Measurements from ENCODE around the gene BIRC2. TPM values are rescaled to one million over a fixed set of nuclear protein-coding genes. Genes with fewer than 3 reads are reported as not detected.

BIRC2 gene
- total RNA-seq, 2 donors from 2014 or later: 45.4 to 55.3 TPM

GRCh38 chr11:102385085-102386007, 38.3 kb downstream of the BIRC2 start:
- peak overlapping the region; percentile 1 for H3K4me3 Mint-ChIP-seq
- 95% methylated on average over 4 of the region's 5 CpGs; no CpG with 5 or more reads in 1 of the 2 experiments for WGBS, 2 experiments (ENCODE audit: insufficient coverage in 1 of 2, insufficient read length in 1 of 2)

DNA sequence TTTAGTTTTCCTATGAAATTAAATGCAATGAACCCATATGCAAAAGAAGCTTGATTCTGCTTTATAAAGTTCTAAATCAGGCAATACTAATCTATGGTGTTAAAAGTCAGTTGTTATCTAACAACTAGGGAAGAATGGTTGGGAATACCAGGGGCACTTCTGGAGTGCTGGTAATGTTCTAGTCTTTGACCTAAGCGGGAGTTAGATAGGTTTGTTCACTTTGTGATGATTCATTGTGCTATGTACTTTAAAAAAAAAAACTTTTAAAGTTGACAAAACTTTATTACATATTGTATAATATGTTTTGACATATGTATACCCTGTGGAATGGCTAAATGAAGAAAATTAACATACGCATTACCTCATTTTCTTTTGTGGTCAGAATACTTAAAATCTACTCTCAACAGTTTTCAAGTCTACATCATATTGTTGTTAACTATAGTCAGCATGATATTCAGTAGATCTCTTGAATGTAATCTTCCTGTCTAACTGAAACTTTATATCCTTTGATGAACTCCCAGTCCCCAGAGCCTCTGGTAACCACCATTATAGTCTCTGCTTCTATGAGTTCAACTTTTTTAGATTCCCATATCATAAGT, 39.2 kb downstream of the BIRC2 start:
- Mint-ChIP-seq H3K27ac (no peak overlapping the region), H3K36me3 (ENCODE audit: low read depth) (peaks cover 46% of the 10 kb centered on the region)
- 100% methylated on average over 1 of the region's 2 CpGs; no CpG with 5 or more reads in 1 of the 2 experiments for WGBS, 2 experiments (ENCODE audit: insufficient coverage in 1 of 2, insufficient read length in 1 of 2)

More at GRCh38 chr11:102385085-102386007, 38.3 kb downstream of the BIRC2 start:
- H3K27ac ChIP-seq (ENCODE audit: low read depth, low read length): no peak overlapping the region
- Mint-ChIP-seq H3K4me1 (peaks cover 57% of the 10 kb centered on the region), H3K27ac (peak overlapping the region; percentile 82), H3K9me3 (no peaks in the 10 kb centered on the region), H3K36me3 (ENCODE audit: low read depth) (peaks cover 50% of the 10 kb centered on the region), H3K27me3 (ENCODE audit: insufficient read depth) (no peaks in the 10 kb centered on the region)
- TF ChIP-seq, protein P1, sequence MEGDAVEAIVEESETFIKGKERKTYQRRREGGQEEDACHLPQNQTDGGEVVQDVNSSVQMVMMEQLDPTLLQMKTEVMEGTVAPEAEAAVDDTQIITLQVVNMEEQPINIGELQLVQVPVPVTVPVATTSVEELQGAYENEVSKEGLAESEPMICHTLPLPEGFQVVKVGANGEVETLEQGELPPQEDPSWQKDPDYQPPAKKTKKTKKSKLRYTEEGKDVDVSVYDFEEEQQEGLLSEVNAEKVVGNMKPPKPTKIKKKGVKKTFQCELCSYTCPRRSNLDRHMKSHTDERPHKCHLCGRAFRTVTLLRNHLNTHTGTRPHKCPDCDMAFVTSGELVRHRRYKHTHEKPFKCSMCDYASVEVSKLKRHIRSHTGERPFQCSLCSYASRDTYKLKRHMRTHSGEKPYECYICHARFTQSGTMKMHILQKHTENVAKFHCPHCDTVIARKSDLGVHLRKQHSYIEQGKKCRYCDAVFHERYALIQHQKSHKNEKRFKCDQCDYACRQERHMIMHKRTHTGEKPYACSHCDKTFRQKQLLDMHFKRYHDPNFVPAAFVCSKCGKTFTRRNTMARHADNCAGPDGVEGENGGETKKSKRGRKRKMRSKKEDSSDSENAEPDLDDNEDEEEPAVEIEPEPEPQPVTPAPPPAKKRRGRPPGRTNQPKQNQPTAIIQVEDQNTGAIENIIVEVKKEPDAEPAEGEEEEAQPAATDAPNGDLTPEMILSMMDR (conservative IDR thresholded peaks at IDR 0.05): no peak
- H3K4me1 ChIP-seq (ENCODE audit: control insufficient read depth, insufficient read depth, low read length): peaks cover 12% of the 10 kb centered on the region
- peaks cover 10% of the 10 kb centered on the region for H3K9me3 ChIP-seq (ENCODE audit: control insufficient read depth, low read length)
- H3K4me3 ChIP-seq (ENCODE audit: low read length): peak overlapping the region; percentile 26
- no peak for DNase-seq
- peak overlapping the region; percentile 31 for H3K9ac ChIP-seq (ENCODE audit: extremely low read depth, low read length, poor library complexity, severe bottlenecking)
- H3K27me3 ChIP-seq (ENCODE audit: control insufficient read depth, insufficient read depth, low read length, poor library complexity, severe bottlenecking): no peaks in the 10 kb centered on the region
- peaks cover 56% of the 10 kb centered on the region for H3K36me3 ChIP-seq (ENCODE audit: control insufficient read depth, insufficient read depth, low read length)

More for the DNA sequence above, 39.2 kb downstream of the BIRC2 start:
- Histone ChIP-seq H3K4me1 (ENCODE audit: control insufficient read depth, insufficient read depth, low read length) (peaks cover 13% of the 10 kb centered on the region), H3K9ac (ENCODE audit: extremely low read depth, low read length, poor library complexity, severe bottlenecking) (no peak overlapping the region), H3K4me3 (ENCODE audit: low read length) (no peak overlapping the region), H3K36me3 (ENCODE audit: control insufficient read depth, insufficient read depth, low read length) (peaks cover 57% of the 10 kb centered on the region), H3K27ac (ENCODE audit: low read depth, low read length) (no peak overlapping the region), H3K27me3 (ENCODE audit: control insufficient read depth, insufficient read depth, low read length, poor library complexity, severe bottlenecking) (no peaks in the 10 kb centered on the region), H3K9me3 (ENCODE audit: control insufficient read depth, low read length) (peaks cover 10% of the 10 kb centered on the region)
- H3K9me3 Mint-ChIP-seq: no peaks in the 10 kb centered on the region
- peaks cover 55% of the 10 kb centered on the region for H3K4me1 Mint-ChIP-seq
- TF ChIP-seq, protein P1 (conservative IDR thresholded peaks at IDR 0.05): no peak
- H3K4me3 Mint-ChIP-seq: no peak overlapping the region
- no peaks in the 10 kb centered on the region for H3K27me3 Mint-ChIP-seq (ENCODE audit: insufficient read depth)
- DNase-seq: no peak
